ENCODE results near the gene DCBLD2.

DCBLD2 gene

GRCh38 chr3:98906230-98906629 lies 4.7 kb upstream of the DCBLD2 start:
- H3K36me3 ChIP-seq (ENCODE audit: insufficient read depth, low read depth, low read length): no peaks in the 10 kb centered on the region
- peaks cover 9% of the 10 kb centered on the region; the same call in 1 of the 2 replicates for H3K4me1 ChIP-seq (ENCODE audit: insufficient read depth, low read length)
- H3K9ac ChIP-seq (ENCODE audit: low read depth, low read length): no peak overlapping the region
- H3K27ac ChIP-seq (ENCODE audit: low read length): no peak overlapping the region
- no peaks in the 10 kb centered on the region for H3K27me3 ChIP-seq (ENCODE audit: insufficient read depth, low read length)
- H3K4me3 ChIP-seq (ENCODE audit: low read length): no peak overlapping the region
- H3K9me3 ChIP-seq (ENCODE audit: insufficient read depth, low read depth, low read length): peaks cover 13% of the 10 kb centered on the region; the same call in 1 of the 2 replicates

- no peak overlapping the region for H3K9ac ChIP-seq (ENCODE audit: low read depth, low read length)
- H3K4me3 ChIP-seq (ENCODE audit: low read length): no peak overlapping the region
These were observed 2.4 kb upstream of the DCBLD2 start for GRCh38 chr3:98903705-98904481.

GRCh38 chr3:98903099-98903498 lies 1.6 kb upstream of the DCBLD2 start:
- peak overlapping the region; percentile 94; the same call in 1 of the 2 replicates for H3K4me3 ChIP-seq (ENCODE audit: low read length)
- H3K4me1 ChIP-seq (ENCODE audit: insufficient read depth, low read length): peaks cover 13% of the 10 kb centered on the region
- no peak overlapping the region for H3K27ac ChIP-seq (ENCODE audit: low read length)
- H3K9ac ChIP-seq (ENCODE audit: low read depth, low read length): 0 out of 2 replicates have a peak overlapping the region, but pooled peaks have one; percentile 82
- H3K36me3 ChIP-seq (ENCODE audit: insufficient read depth, low read depth, low read length): no peaks in the 10 kb centered on the region
- no peaks in the 10 kb centered on the region for H3K9me3 ChIP-seq (ENCODE audit: insufficient read depth, low read depth, low read length)
- H3K27me3 ChIP-seq (ENCODE audit: insufficient read depth, low read length): no peaks in the 10 kb centered on the region

More at GRCh38 chr3:98903705-98904481, 2.4 kb upstream of the DCBLD2 start:
- Histone ChIP-seq H3K27me3 (ENCODE audit: insufficient read depth, low read length) (no peaks in the 10 kb centered on the region), H3K27ac (ENCODE audit: low read length) (no peak overlapping the region), H3K36me3 (ENCODE audit: insufficient read depth, low read depth, low read length) (no peaks in the 10 kb centered on the region), H3K9me3 (ENCODE audit: insufficient read depth, low read depth, low read length) (peaks cover under 1% of the 10 kb centered on the region; the same call in 1 of the 2 replicates), H3K4me1 (ENCODE audit: insufficient read depth, low read length) (peaks cover 9% of the 10 kb centered on the region; the same call in 1 of the 2 replicates)

GRCh38 chr3:98902351-98902740 lies 851 bp upstream of the DCBLD2 start:
- no peaks in the 10 kb centered on the region for H3K9me3 ChIP-seq (ENCODE audit: insufficient read depth, low read depth, low read length)
- H3K27ac ChIP-seq (ENCODE audit: low read length): peak overlapping the region; percentile 44
- no peaks in the 10 kb centered on the region for H3K36me3 ChIP-seq (ENCODE audit: insufficient read depth, low read depth, low read length)
- peak overlapping the region; percentile 82 for H3K9ac ChIP-seq (ENCODE audit: low read depth, low read length)
- no peaks in the 10 kb centered on the region for H3K27me3 ChIP-seq (ENCODE audit: insufficient read depth, low read length)
- peaks cover 14% of the 10 kb centered on the region for H3K4me1 ChIP-seq (ENCODE audit: insufficient read depth, low read length)
- peak overlapping the region; percentile 94 for H3K4me3 ChIP-seq (ENCODE audit: low read length)

- peaks cover 14% of the 10 kb centered on the region for H3K4me1 ChIP-seq (ENCODE audit: insufficient read depth, low read length)
- peak overlapping the region; percentile 84 for H3K9ac ChIP-seq (ENCODE audit: low read depth, low read length)
- no peaks in the 10 kb centered on the region for H3K9me3 ChIP-seq (ENCODE audit: insufficient read depth, low read depth, low read length)
- H3K4me3 ChIP-seq (ENCODE audit: low read length): peak overlapping the region; percentile 94
- H3K27ac ChIP-seq (ENCODE audit: low read length): peak overlapping the region; percentile 45
- H3K27me3 ChIP-seq (ENCODE audit: insufficient read depth, low read length): no peaks in the 10 kb centered on the region
- no peaks in the 10 kb centered on the region for H3K36me3 ChIP-seq (ENCODE audit: insufficient read depth, low read depth, low read length)
These were observed 440 bp downstream of the DCBLD2 start for GRCh38 chr3:98901119-98901391.

- Histone ChIP-seq H3K27me3 (ENCODE audit: insufficient read depth, low read length) (no peaks in the 10 kb centered on the region), H3K27ac (ENCODE audit: low read length) (peak overlapping the region; percentile 45), H3K9me3 (ENCODE audit: insufficient read depth, low read depth, low read length) (no peaks in the 10 kb centered on the region), H3K9ac (ENCODE audit: low read depth, low read length) (peak overlapping the region; percentile 84), H3K4me3 (ENCODE audit: low read length) (peak overlapping the region; percentile 94), H3K36me3 (ENCODE audit: insufficient read depth, low read depth, low read length) (no peaks in the 10 kb centered on the region), H3K4me1 (ENCODE audit: insufficient read depth, low read length) (peaks cover 14% of the 10 kb centered on the region)
These were observed 1.0 kb downstream of the DCBLD2 start for GRCh38 chr3:98900265-98901118.

GRCh38 chr3:98897701-98898100 lies 3.8 kb downstream of the DCBLD2 start:
- no peaks in the 10 kb centered on the region for H3K9me3 ChIP-seq (ENCODE audit: insufficient read depth, low read depth, low read length)
- H3K36me3 ChIP-seq (ENCODE audit: insufficient read depth, low read depth, low read length): no peaks in the 10 kb centered on the region
- no peak overlapping the region for H3K9ac ChIP-seq (ENCODE audit: low read depth, low read length)
- no peak overlapping the region for H3K4me3 ChIP-seq (ENCODE audit: low read length)
- no peaks in the 10 kb centered on the region for H3K27me3 ChIP-seq (ENCODE audit: insufficient read depth, low read length)
- no peak overlapping the region for H3K27ac ChIP-seq (ENCODE audit: low read length)
- peaks cover 20% of the 10 kb centered on the region for H3K4me1 ChIP-seq (ENCODE audit: insufficient read depth, low read length)

GRCh38 chr3:98894791-98895576 lies 6.5 kb downstream of the DCBLD2 start:
- Histone ChIP-seq H3K4me1 (ENCODE audit: insufficient read depth, low read length) (peaks cover 41% of the 10 kb centered on the region), H3K4me3 (ENCODE audit: low read length) (no peak overlapping the region), H3K36me3 (ENCODE audit: insufficient read depth, low read depth, low read length) (no peaks in the 10 kb centered on the region), H3K27ac (ENCODE audit: low read length) (no peak overlapping the region), H3K9ac (ENCODE audit: low read depth, low read length) (no peak overlapping the region), H3K9me3 (ENCODE audit: insufficient read depth, low read depth, low read length) (no peaks in the 10 kb centered on the region), H3K27me3 (ENCODE audit: insufficient read depth, low read length) (no peaks in the 10 kb centered on the region)

GRCh38 chr3:98893740-98894139 lies 7.8 kb downstream of the DCBLD2 start:
- Histone ChIP-seq H3K27me3 (ENCODE audit: insufficient read depth, low read length) (no peaks in the 10 kb centered on the region), H3K4me1 (ENCODE audit: insufficient read depth, low read length) (peaks cover 47% of the 10 kb centered on the region), H3K27ac (ENCODE audit: low read length) (no peak overlapping the region), H3K4me3 (ENCODE audit: low read length) (no peak overlapping the region), H3K36me3 (ENCODE audit: insufficient read depth, low read depth, low read length) (no peaks in the 10 kb centered on the region), H3K9ac (ENCODE audit: low read depth, low read length) (no peak overlapping the region), H3K9me3 (ENCODE audit: insufficient read depth, low read depth, low read length) (no peaks in the 10 kb centered on the region)

- Histone ChIP-seq H3K9ac (ENCODE audit: low read depth, low read length) (no peak overlapping the region; the same call in 1 of the 2 replicates), H3K27ac (ENCODE audit: low read length) (no peak overlapping the region), H3K36me3 (ENCODE audit: insufficient read depth, low read depth, low read length) (no peaks in the 10 kb centered on the region), H3K4me3 (ENCODE audit: low read length) (no peak overlapping the region), H3K4me1 (ENCODE audit: insufficient read depth, low read length) (peaks cover 45% of the 10 kb centered on the region), H3K27me3 (ENCODE audit: insufficient read depth, low read length) (no peaks in the 10 kb centered on the region), H3K9me3 (ENCODE audit: insufficient read depth, low read depth, low read length) (no peaks in the 10 kb centered on the region)
These were observed 9.2 kb downstream of the DCBLD2 start for GRCh38 chr3:98892263-98892662.

All from iPS-20b (cell line).